PC-3 (cell line): Measurements from ENCODE around the gene IRF2BP1. TPM values are rescaled to one million over a fixed set of nuclear protein-coding genes. Genes with fewer than 3 reads are reported as not detected.

Source experiments
- ATAC-seq: fragments of 200-7000 bp; cut with Tn5 transposase; 2 replicates; pipeline ENCODE4 v1.9.1; 2020; ENCODE audit warnings: mild to moderate bottlenecking, moderate library complexity
- BruUV-seq: library from RNA; stranded (reverse); fragments of 400-500 nt; replicated peaks from 2 replicates; lab custom pipeline; 2021; lab: Mats Ljungman, UMichigan
- CTCF ChIA-PET: fragments of 300-600 bp; sonication (Branson Sonifier 250); formaldehyde crosslinking; loops from one replicate; lab custom pipeline; 2022; ENCODE audit warnings: antibody characterized with exemption; lab: Charles Lee
- POLR2A ChIA-PET: fragments of 300-600 bp; sonication (Branson Sonifier 250); formaldehyde crosslinking; loops from one replicate; lab custom pipeline; 2022; ENCODE audit warnings: antibody characterized with exemption; ENCODE audit not compliant: unreplicated experiment; lab: Charles Lee
- DNase-seq: peaks from one replicate; pipeline ENCODE4 v3.0.0-alpha.2; 2015
- H2AFZ ChIP-seq: fragments of 300-600 bp; sonication (generic); 2 replicates; pipeline ENCODE4 v1.6.0; 2016; ENCODE audit warnings: antibody characterized with exemption, low read length
- H3F3A ChIP-seq: fragments of 300-600 bp; sonication (generic); one replicate; pipeline ENCODE4 v1.6.0; 2017; ENCODE audit warnings: antibody characterized with exemption, low read length, control low read depth, mild to moderate bottlenecking; ENCODE audit not compliant: unreplicated experiment
- H3K27ac ChIP-seq: fragments of 300-600 bp; sonication (generic); 2 replicates; pipeline ENCODE4 v1.5.1; 2016; ENCODE audit warnings: mild to moderate bottlenecking, low read length
- H3K27me3 ChIP-seq: fragments of 300-600 bp; sonication (generic); 2 replicates; pipeline ENCODE4 v1.6.1; 2016; ENCODE audit warnings: low read length, mixed read lengths
- H3K36me3 ChIP-seq: fragments of 300-600 bp; sonication (generic); 2 replicates; pipeline ENCODE4 v1.6.1; 2016; ENCODE audit warnings: low read depth, mixed run types, low read length, mixed read lengths
- H3K4me1 ChIP-seq: fragments of 300-600 bp; sonication (generic); 2 replicates; pipeline ENCODE4 v1.5.1; 2016; ENCODE audit warnings: low read length; ENCODE audit not compliant: insufficient read depth
- H3K4me2 ChIP-seq: fragments of 300-600 bp; sonication (generic); 2 replicates; pipeline ENCODE4 v1.6.0; 2016; ENCODE audit warnings: low read length
- H3K4me3 ChIP-seq: fragments of 300-600 bp; sonication (generic); 2 replicates; pipeline ENCODE4 v1.5.1; 2016; ENCODE audit warnings: mild to moderate bottlenecking, low read length, mixed read lengths
- H3K79me2 ChIP-seq: fragments of 300-600 bp; sonication (generic); 2 replicates; pipeline ENCODE4 v1.6.1; 2017; ENCODE audit warnings: low read length, mixed read lengths
- H3K9ac ChIP-seq: fragments of 300-600 bp; sonication (generic); 2 replicates; pipeline ENCODE4 v1.6.0; 2016; ENCODE audit warnings: mild to moderate bottlenecking, low read length
- H3K9me2 ChIP-seq: fragments of 300-600 bp; sonication (generic); replicated peaks from 2 replicates; pipeline ENCODE4 v1.6.1; 2016; ENCODE audit warnings: mixed run types, low read length, mixed read lengths
- H3K9me3 ChIP-seq: fragments of 300-600 bp; sonication (generic); 2 replicates; pipeline ENCODE4 v1.6.1; 2016; ENCODE audit warnings: low read length, mixed read lengths
- H4K20me1 ChIP-seq: fragments of 300-600 bp; sonication (generic); 2 replicates; pipeline ENCODE4 v1.6.1; 2016; ENCODE audit warnings: low read length, mixed read lengths
- CTCF ChIP-seq: fragments of 300-600 bp; sonication (generic); conservative IDR thresholded peaks from 2 replicates; pipeline ENCODE4 v1.5.1; 2017; ENCODE audit warnings: antibody characterized with exemption, low read depth, mild to moderate bottlenecking, low read length
- EZH2 ChIP-seq: fragments of 300-600 bp; sonication (generic); IDR thresholded peaks from one replicate; pipeline ENCODE4 v1.6.1; 2017; ENCODE audit warnings: antibody characterized with exemption, mild to moderate bottlenecking, low read length; ENCODE audit not compliant: unreplicated experiment
- EZH2phosphoT487 ChIP-seq: fragments of 300-600 bp; sonication (generic); IDR thresholded peaks from 2 replicates; pipeline ENCODE4 v1.6.1; 2018; ENCODE audit warnings: mild to moderate bottlenecking, antibody characterized with exemption, low read length, borderline replicate concordance
- intact Hi-C: fragments of 100-400 bp; cut with micrococcal nuclease; formaldehyde crosslinking; loops from 2 replicates; pipeline ENCODE4 v1.9.0; 2023
- total RNA-seq: library from RNA; depleted of rRNA; stranded (reverse); fragments of >200 nt; gene quantifications from 2 replicates; pipeline ENCODE4 v1.2.3, GENCODE V29; 2014

Gene IRF2BP1
- total RNA-seq, 1 experiment from 2014 or later = 31.5 TPM

- no peaks in the 10 kb centered on the region for H3K9me3 ChIP-seq
- no peaks in the 10 kb centered on the region for H3F3A ChIP-seq
- intact Hi-C loops = no loop called here
- TF ChIP-seq CTCF = no peak
- H4K20me1 ChIP-seq = no peaks in the 10 kb centered on the region
- H3K4me3 ChIP-seq = no peak overlapping the region
- no TSS peak for BruUV-seq
- H3K4me1 ChIP-seq = peaks cover 5% of the 10 kb centered on the region; the same call in 1 of the 2 replicates
- H2AFZ ChIP-seq = no peak overlapping the region
- DNase-seq (no peak), ATAC-seq (no peak)
- ChIA-PET CTCF (no interaction called here), POLR2A (no interaction called here)
- H3K27ac ChIP-seq = no peak overlapping the region
- H3K9ac ChIP-seq = no peak overlapping the region
- H3K4me2 ChIP-seq = no peak overlapping the region
- no peaks in the 10 kb centered on the region for H3K36me3 ChIP-seq
- no peaks in the 10 kb centered on the region for H3K9me2 ChIP-seq
- H3K27me3 ChIP-seq = no peaks in the 10 kb centered on the region
- H3K79me2 ChIP-seq = no peaks in the 10 kb centered on the region
Observed at GRCh38 chr19:45876411-45877197, 9.3 kb downstream of the IRF2BP1 start.

GRCh38 chr19:45876161-45876410 is 9.9 kb downstream of the IRF2BP1 start:
- TF ChIP-seq EZH2phosphoT487 (no peak), EZH2 (no peak), CTCF (no peak)
- H3K27ac ChIP-seq = no peak overlapping the region
- H3K79me2 ChIP-seq = no peaks in the 10 kb centered on the region
- no peak overlapping the region for H3K4me3 ChIP-seq
- ATAC-seq = no peak
- no peak for DNase-seq
- peaks cover 5% of the 10 kb centered on the region; the same call in 1 of the 2 replicates for H3K4me1 ChIP-seq
- POLR2A ChIA-PET = no interaction called here
- H3K9me3 ChIP-seq = no peaks in the 10 kb centered on the region
- no peaks in the 10 kb centered on the region for H3K36me3 ChIP-seq
- BruUV-seq = no TSS peak
- no peaks in the 10 kb centered on the region for H3F3A ChIP-seq
- no peaks in the 10 kb centered on the region for H3K27me3 ChIP-seq
- H2AFZ ChIP-seq = no peak overlapping the region
- H3K9ac ChIP-seq = no peak overlapping the region
- CTCF ChIA-PET = no interaction called here
- H4K20me1 ChIP-seq = no peaks in the 10 kb centered on the region
- H3K9me2 ChIP-seq = no peaks in the 10 kb centered on the region
- intact Hi-C loops = no loop called here
- no peak overlapping the region for H3K4me2 ChIP-seq

GRCh38 chr19:45874620-45874966 is 11.3 kb downstream of the IRF2BP1 start:
- no peak for ATAC-seq
- H3K9me2 ChIP-seq = no peaks in the 10 kb centered on the region
- H3K27ac ChIP-seq = no peak overlapping the region
- no peaks in the 10 kb centered on the region for H3K79me2 ChIP-seq
- no peaks in the 10 kb centered on the region for H4K20me1 ChIP-seq
- H3K4me1 ChIP-seq = peaks cover 5% of the 10 kb centered on the region; the same call in 1 of the 2 replicates
- no peaks in the 10 kb centered on the region for H3F3A ChIP-seq
- H2AFZ ChIP-seq = no peak overlapping the region
- no TSS peak for BruUV-seq
- DNase-seq = no peak
- POLR2A ChIA-PET = no interaction called here
- H3K36me3 ChIP-seq = no peaks in the 10 kb centered on the region
- CTCF ChIA-PET = no interaction called here
- no peak for TF ChIP-seq EZH2phosphoT487
- TF ChIP-seq EZH2 = no peak
- no peak for TF ChIP-seq CTCF
- no peaks in the 10 kb centered on the region for H3K27me3 ChIP-seq
- no peak overlapping the region for H3K4me3 ChIP-seq
- H3K9me3 ChIP-seq = no peaks in the 10 kb centered on the region
- H3K9ac ChIP-seq = no peak overlapping the region
- no peak overlapping the region for H3K4me2 ChIP-seq
- intact Hi-C loops = no loop called here
